Stimulated activated CD8-positive, alpha-beta memory T cell treated with anti-CD3 and anti-CD28 coated beads, Interleukin-12 subunit alpha, Interleukin-12 subunit beta, amount 100 ng/mL, for 24 hours (primary cell): ENCODE results near the gene NDUFA11.

Experiments
- DNase-seq: peaks from one replicate; pipeline ENCODE4 v3.0.0-alpha.2; 2020; ENCODE audit errors: extremely low read depth

The NDUFA11 gene

GRCh38 chr19:5903624-5904351 is at the start of gene NDUFA11:
TSS of gene NDUFA11 (minus strand) at chr19:5903790. CDS start at chr19:5903708, 82 bp downstream.
- DNase-seq, result peak; percentile 95

DNA sequence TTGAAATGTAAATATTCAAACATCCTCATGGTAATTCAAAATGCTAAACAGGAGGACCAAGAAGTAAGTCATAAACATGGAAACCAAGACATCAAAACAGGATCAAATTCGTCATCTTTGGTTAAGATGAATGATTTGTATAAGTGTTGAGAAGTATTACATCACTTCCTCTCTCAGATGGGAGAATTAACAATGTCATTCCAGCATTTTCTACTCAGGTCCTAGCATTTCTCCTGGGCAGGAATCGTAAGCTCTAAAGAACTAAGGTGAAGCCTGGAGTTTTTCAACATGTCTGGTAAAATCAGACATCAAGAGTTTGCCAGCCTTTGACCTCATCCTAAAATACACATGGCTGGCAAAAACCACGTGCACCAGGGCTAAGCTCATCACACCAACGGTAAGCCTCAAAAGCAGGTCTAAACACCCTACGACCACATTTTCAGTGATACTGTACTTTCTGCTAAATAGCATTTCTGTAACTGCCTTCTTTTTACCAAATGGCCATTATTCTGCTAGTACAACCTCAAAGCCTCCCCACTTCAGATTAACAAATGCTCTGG is 49.5 kb upstream of the NDUFA11 start:
- DNase-seq, result no peak

DNA sequence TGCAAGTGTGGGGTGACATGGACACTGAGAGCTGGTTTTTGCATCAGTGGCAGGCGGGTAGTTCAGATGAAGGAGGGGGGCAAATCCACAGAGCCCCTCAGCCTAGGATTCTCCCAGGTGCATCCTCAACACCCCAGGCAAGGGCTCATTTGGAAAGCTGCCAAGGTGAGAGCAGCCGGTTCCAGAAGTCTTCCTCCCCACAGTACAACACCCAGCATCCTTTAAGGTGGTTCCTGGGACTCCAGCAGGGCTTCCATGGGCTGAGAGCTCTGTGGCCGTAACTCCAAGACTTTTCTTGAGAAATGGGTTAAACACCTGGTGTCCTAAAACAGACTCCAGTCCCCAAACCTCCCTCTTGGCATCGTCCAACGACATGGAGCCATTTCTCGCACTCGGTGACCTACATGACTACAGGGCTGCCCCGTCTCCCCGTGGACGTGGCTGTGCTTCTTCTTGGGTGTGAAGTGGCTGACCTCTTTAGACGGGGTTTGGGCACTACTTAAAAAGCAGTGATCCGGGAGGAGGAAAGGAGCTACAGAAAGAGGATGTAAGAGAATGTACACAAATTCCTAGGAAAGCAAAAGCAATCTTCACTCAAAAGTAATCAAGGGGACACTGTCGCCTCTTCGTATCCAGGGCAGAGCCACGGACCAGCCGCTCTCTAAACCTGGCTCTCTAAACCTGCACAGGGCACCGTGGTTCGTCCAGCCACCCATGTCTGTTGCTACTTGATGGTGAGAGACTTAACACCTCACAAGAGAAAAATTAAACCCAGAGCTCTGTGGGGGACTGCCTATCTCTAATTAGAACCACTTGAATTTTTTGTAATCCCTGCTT is 48.8 kb upstream of the NDUFA11 start:
- DNase-seq, result no peak

GRCh38 chr19:5951338-5951861 is 47.8 kb upstream of the NDUFA11 start:
- DNase-seq, result no peak

DNA sequence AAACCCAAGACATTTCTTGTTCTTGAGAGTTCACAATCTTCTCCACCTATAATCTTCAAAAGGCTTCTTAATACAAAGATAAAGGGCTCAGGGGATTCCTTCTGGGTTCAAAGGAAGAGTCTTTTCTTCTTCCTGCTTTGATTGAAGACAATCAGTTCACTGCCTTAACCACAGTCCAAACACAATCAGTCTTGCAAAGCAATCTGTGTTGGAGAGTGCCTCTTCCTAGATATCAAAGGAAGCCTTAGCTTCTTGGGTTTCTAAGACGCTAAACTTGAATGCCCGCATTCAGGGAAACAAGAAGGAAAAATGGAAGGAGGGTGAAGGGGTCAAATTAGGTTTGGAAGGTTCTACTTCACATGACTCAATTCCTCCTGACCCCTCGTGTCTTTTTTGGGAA is 47.2 kb upstream of the NDUFA11 start:
- no peak for DNase-seq

DNA sequence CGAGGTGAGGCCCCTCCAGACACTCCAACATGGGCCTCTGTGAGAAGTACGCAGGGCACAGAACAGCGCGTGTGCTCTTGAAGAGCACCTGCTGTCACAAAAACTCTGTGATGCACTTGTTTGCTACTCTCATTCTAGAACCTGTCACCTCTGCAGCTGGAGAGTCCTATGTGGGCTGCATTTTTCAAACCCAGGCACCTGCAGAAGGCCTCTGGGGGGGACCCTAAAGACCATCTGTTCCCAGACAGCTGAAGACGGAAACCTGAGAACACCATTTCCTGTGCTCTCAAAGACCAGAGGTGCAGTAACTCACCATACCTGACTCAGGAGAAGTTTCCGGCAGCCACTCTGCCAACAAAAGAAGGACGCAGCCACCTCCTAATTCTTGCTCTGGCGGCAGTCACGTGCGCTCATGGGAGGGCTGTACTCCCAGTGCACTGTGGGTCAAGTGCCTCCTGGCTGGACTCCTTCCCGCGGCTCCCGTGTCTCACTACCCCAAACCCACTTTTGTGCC is 46.3 kb upstream of the NDUFA11 start:
- no peak for DNase-seq

DNA sequence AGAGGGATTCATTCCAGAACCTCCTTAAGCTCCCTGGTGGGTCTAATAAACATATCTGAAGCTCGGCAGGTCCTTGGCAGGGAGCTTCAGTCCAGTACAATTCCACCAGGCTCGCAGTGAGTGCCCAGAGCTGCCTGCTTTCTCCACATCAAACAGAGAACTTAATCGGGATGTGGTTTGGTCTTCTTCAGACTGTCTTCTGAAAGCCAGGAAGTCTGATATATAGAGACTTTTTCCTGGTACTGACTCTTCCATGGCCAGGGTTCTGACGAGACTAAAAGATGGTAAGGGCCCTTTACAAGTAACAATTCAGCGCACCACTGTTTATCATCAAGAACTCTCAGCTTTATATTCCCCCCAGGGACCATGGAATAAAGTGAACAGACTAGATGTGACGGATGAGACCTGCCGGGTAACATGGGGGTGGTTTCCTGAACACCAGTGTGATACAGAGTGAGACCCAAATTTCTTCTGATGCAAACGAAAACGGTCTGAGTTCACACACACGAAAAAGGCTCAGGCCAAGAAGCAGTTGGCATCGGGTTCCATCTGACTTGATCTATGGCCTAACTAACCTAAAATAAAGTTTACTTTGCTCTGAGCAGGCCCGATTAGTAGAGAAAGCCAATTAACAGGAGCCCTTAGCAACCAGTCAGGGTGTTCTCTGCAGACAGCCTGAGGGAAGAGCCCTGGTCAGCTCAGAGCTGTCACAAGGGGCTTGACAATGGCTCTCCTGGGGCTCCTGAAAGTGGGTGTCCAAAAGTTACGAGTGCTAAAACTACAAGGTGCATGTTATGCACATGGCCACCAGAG is 45.4 kb upstream of the NDUFA11 start:
- DNase-seq, result no peak

GRCh38 chr19:5947435-5947834 is 43.8 kb upstream of the NDUFA11 start:
- no peak for DNase-seq

DNA sequence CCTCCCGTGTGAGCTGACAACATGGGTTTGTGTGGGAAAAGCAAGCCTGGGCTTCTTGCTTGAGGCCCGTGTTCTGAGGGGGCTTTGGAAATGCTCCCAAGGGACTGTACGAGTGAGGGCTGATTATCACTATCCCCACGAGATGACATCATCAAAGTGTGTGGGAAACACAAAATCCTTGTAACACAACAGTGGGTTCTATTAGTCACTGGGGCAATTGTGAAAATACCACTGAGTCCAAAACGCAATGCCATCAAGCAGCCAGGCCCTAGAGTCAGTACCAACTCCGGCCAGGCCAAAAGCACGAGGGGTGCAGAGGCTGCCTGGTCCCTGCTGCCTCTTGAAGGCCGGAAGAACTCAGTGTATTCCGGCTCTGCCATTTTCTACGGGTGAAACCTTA is 40.0 kb upstream of the NDUFA11 start:
- no peak for DNase-seq

DNA sequence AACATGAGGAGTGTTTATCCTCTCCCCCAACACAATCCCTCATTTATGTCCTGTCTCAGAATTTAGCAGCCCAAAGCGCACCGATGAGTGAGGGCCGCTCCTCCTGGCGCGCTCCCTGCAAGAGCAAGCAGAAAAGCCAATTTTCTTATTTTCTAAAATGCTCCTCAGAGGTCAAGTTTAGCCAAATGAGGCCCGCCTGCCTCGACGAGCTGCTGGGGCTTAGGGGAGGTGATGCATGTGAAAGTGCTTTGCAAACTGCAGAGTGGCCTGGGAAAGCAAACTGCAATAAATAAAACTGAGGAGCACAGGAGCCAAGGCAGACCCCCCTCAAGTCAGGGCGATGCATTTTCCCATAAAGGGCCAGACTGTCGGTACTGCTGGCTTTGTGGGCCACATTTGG is 39.5 kb upstream of the NDUFA11 start:
- DNase-seq, result no peak

GRCh38 chr19:5941673-5942072 is 38.1 kb upstream of the NDUFA11 start:
- no peak for DNase-seq

DNA sequence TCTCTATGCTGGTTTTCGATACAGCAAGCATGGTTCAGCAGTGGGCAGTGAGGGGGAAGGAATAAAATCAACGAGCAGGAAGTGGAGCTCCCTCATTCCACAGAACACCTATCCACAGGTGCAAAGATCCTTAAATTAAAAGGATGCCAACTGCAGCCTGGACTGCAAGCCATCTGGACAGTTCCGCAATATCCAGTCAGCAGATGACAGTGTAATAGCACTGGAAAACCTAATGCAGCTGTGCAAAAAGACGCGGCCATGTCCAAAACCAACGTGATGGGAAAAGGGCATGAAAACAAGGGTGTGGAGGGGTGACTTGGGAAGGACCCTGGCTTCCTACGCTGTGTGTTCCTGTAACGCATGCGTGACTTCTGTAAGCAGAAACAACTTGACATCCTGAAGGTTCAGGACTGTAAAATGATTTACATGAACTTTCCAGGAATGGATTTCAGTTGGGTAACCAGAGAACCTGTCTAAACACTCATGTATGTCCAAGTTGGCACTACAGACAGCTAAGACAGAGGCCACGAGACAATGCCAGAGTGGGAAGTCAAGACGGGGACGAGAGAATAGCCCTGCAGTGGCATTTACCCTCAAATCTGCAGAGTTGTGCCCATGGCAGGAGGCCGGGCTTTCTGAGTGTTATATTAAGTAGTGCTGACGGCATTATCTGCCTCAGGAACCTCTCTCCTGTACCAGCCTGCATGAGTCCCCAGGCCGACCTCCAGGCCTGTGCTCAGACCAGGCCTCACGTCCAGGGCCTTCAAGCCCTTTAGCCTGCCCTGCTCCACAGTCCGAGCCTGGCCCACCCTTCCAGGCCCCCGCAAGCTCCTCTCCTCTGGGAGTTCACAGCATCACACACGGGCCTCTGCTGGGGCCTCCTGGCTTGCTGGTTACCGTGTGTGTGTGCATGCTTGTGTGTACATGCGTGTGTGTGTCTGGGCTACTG is 36.9 kb upstream of the NDUFA11 start:
- no peak for DNase-seq

DNA sequence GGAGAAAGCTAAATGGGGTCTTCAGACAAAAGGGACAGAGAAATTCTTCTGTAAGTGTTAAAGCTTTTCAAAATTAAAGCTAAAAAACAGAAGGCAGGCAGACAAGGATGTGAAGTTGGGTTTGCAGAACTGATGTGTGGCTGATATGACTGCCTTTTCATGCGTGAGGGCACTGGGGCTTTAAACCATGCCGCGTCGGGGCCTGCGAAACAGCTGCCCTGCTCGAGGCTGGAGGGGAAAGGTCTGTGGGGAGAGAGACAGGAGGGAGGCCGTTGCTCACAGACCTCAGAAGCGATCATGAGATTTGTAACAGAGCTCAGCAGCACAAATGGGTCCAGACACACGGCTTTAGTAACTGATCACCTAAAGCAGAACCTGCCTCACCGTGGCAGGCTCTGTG is 34.0 kb upstream of the NDUFA11 start:
- DNase-seq, result no peak

- no peak for DNase-seq
These were observed 32.7 kb upstream of the NDUFA11 start for GRCh38 chr19:5936292-5936592.

DNA sequence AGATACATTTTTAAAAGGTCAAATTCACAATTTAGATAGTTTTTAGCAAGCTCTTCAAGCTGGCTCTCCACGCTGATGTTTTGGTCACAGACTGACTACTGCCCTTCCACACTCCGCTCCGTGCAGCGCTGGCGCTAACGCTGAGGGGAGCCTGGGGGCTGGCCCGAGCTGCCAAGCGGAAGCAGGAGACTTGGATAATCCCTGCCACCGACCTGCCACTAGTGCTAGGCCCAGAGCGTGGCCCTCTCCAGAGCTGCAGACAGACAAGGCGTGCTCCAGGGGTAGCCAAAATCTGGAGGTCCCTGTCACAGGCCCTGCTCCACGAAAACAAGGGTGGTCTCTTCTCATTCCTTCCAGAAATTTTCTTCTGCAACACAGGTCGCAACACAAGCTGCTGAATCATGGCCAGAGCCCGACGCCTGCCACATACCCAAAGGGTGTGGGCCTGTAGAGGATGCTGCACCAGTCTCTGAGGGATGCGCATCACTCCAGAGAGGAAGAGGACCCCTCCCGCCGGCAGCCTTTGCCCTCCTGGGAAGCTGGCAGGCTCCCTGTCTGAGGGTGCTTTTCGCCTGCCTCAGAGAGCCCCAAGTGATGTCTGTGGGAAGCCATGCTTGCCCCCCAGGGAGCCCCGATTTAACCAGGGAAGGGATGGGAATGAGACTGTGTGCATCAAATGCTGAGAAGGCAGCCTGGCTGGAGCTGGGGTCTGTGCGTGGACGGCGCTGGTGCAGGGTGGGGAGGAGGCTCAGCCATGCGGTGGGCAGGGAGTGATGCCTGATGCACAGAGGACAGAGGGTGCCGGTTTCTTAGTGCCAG is 32.1 kb upstream of the NDUFA11 start:
- no peak for DNase-seq

- no peak for DNase-seq
These were observed 31.3 kb upstream of the NDUFA11 start for GRCh38 chr19:5934774-5935472.

DNA sequence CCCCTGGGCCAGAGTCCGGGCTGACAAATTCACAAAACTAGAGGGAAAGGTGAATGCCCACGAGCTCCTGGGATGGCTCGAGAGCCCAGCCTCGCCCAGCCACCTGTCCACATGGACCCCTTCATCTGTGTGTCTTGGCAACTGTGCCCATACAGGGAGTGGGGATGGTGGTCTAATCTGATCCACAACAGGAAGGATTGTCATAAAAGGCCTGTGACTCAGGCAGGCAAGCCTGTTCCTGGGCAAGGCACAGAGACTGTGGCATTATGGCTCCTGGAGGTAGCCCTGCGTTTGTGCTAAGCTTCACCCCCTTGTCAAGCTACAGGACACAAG is 30.4 kb upstream of the NDUFA11 start:
- DNase-seq, result no peak

DNA sequence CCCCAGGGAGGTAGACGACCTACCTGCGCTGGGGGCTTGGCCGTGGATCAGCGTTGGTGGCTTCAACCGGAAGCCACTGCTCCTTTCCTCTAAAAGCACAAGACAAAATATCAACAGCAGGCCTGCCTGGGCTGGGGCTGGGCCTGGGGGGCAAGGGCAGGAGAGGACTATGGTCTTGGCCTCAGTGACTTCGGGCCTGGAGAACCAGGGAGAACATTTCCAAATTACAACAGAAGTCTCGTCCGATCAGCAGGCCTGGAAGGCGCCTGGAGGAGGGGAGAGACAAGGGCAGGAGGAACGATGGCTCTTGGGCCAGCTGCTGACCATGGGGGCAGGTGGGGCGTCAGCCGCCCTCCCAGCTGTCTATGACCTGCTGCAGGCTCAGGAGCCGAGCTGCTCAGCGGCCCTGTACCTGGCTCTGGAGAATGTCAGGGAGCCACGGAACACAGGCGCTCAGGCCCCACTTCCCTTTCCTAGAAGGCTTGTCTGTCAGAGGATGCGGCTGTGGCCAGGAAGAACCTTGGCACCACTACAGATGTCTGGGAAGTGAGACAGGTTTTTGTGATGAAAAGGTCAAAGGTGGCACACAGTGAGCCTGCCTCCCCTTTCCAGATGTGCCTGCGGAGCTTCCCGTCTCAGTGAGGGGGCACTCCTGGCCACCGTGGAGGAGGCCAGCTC is 29.9 kb upstream of the NDUFA11 start:
- no peak for DNase-seq
